Mammary epithelial cell (primary cell): ENCODE results near the gene RBBP9.

ENCODE experiments used
- EZH2 ChIP-seq: IDR thresholded peaks from 2 replicates; pipeline ENCODE4 v1.6.1; 2012; ENCODE audit warnings: low read length, inconsistent platforms, borderline replicate concordance
- TF ChIP-seq, protein P1 (sequence below), 2 donors: IDR thresholded peaks in 1 of 2; conservative IDR thresholded peaks in 1 of 2; 2 replicates each; pipeline ENCODE4 v1.5.1; 2011 to 2012; ENCODE audit warnings: inconsistent platforms in 2 of 2, low read length in 2 of 2, mild to moderate bottlenecking in 2 of 2, control low read depth in 1 of 2, low read depth in 1 of 2; ENCODE audit not compliant: insufficient read depth in 1 of 2; ENCODE audit errors: extremely low read depth in 1 of 2

DNA sequence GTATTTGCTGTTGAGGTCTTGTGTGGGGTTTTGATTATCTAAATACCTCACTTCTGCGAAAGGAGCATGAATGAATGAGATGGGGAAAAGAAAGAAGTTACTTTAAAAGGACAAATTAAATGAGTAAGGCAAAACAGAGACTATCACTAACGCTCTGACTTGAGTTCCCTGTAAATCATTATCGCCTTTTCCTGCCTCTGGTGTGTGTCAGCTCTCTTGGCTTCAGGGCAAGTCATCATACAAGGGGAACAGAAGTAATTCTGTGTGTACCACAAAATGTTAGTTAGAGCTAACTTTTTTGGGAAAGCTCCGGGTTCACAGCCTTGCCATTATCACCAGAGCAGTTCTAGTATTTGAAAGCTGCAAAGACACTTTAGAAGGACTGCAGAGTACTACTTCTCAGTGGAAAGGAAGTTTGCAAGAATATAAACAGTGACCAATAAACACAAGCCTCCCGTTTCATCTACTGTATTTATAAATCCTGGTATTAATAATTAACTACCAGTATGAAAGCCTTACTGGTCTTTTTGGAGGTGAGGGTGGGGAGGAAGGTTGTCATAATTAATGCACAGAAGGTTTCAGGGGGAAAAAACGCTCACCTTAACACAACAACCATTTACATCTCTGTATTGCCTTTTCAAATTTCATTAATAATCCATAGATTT lies 31.4 kb downstream of the RBBP9 start:
- TF ChIP-seq EZH2: no peak
- TF ChIP-seq, protein P1, sequence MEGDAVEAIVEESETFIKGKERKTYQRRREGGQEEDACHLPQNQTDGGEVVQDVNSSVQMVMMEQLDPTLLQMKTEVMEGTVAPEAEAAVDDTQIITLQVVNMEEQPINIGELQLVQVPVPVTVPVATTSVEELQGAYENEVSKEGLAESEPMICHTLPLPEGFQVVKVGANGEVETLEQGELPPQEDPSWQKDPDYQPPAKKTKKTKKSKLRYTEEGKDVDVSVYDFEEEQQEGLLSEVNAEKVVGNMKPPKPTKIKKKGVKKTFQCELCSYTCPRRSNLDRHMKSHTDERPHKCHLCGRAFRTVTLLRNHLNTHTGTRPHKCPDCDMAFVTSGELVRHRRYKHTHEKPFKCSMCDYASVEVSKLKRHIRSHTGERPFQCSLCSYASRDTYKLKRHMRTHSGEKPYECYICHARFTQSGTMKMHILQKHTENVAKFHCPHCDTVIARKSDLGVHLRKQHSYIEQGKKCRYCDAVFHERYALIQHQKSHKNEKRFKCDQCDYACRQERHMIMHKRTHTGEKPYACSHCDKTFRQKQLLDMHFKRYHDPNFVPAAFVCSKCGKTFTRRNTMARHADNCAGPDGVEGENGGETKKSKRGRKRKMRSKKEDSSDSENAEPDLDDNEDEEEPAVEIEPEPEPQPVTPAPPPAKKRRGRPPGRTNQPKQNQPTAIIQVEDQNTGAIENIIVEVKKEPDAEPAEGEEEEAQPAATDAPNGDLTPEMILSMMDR (conservative IDR thresholded peaks at IDR 0.05 in 1 of 2, IDR thresholded peaks at IDR 0.05 in 1 of 2; ENCODE audit: extremely low read depth in 1 of 2, insufficient read depth in 1 of 2, low read depth in 1 of 2, low read length in 2 of 2): no peak
